GM19328 (cell line): ENCODE data around the gene FOXJ1.

Experiments
- ATAC-seq: cut with Tn5 transposase; IDR thresholded peaks from one replicate; pipeline ENCODE4 v1.9.1; 2021; ENCODE audit warnings: mild to moderate bottlenecking, moderate library complexity; ENCODE audit not compliant: unreplicated experiment

The FOXJ1 gene

GRCh38 chr17:76161619-76162266 lies 20.7 kb upstream of the FOXJ1 start:
- ATAC-seq, result no peak

DNA sequence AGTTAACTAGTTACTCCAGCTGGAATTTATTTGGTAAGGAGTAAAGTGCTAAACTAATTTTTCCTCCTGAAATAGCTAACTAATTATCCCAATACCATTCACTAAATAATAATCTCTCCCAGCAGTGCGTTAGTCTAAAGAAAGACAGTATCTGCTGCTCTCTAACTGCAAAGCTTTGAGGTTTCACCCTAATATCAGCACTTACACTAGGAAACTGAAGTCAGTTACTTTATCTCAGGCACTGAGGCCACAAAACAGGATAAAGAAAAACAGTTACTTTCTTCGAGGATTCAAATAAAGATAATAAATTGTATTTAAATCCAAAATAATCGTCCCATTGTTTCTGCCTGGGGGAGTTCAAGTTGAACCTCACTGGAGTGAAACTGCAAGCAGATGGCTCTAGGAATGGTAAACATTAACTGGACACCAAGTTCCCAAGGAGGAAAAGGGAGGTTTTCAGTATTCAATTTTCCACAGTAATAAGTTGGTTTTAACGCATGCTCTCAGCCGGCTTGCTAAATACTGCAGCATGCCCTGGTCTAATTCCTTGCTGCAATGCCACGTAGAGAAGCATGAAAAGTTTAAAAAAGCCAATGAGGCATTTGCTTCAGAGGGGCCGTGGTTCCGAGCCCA lies 20.0 kb upstream of the FOXJ1 start:
- no peak for ATAC-seq

DNA sequence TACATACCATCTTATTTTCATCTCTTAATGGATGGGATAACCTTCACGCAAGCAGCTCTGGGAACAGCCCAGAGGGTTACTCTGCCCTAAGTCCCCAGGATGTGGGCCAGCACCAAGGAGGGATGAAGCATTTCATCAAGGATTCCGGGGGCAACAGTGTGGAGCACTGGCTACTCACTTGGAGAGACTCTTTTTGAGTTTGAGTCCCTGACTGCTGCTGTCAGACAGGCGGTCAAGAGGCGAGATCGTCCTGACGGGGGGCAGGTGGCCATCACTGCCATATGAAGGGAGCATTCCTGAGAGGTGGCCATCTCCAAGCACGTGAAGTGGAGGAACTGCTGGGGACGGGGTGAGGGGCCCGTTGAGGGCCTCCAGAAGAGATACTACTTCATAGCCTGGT lies 18.1 kb upstream of the FOXJ1 start:
- ATAC-seq, result no peak

DNA sequence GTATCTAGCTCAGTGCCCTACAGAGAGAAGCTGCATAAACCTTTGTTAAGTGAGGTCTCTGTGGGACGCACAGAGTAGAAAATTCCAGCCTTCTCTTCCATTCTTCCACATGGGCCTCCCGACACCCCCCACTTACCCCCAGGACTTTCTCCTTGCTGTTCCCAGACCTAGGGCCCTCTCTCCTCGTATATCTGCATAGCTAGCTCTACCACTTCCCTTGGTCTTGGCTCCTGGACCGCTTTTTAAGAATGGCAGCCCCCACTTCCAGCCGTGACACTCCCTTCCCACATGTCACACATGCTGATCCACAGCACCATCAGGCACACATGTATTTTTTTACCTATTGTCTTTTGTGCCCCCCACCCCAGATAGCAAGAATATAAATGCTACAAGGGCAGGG lies 16.7 kb upstream of the FOXJ1 start:
- no peak for ATAC-seq

DNA sequence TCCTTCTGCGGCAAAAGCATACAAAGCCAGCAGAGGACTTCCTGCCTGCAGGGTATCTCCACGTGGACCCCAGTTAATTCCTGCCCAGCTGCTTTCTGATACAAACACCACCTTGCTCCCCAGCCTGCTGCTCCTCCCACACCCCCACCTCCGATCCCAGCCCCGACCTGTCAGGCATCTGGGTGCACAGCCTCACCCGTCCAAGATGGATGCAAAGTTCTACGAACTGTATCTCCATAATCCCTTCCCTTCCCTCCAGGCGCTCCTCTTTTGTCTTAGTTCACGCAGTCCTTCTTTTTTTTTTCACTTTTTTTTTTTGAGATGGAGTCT lies 15.6 kb upstream of the FOXJ1 start:
- ATAC-seq, result no peak

- no peak for ATAC-seq
These were observed 15.1 kb upstream of the FOXJ1 start for GRCh38 chr17:76155988-76156661.

- no peak for ATAC-seq
These were observed 14.1 kb upstream of the FOXJ1 start for GRCh38 chr17:76154936-76155845.

DNA sequence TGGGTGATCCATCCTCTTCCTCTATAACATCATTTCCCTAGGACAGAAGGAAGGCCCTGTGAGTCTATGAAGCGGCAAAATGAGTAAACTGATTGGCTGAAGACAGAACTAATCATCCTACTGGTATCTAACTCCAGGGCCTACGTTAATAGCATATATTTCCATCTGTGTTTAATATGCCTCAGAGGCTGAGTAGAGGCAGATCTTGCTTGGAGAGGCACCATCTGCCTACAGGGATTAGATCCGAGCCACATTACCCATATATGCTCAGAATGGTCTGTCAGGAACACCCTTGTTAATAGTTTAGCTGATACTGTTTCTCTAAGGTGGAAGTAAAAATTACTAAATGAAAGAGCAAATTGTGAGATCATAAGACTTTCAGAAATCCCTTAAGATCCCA lies 13.2 kb upstream of the FOXJ1 start:
- ATAC-seq, result no peak

DNA sequence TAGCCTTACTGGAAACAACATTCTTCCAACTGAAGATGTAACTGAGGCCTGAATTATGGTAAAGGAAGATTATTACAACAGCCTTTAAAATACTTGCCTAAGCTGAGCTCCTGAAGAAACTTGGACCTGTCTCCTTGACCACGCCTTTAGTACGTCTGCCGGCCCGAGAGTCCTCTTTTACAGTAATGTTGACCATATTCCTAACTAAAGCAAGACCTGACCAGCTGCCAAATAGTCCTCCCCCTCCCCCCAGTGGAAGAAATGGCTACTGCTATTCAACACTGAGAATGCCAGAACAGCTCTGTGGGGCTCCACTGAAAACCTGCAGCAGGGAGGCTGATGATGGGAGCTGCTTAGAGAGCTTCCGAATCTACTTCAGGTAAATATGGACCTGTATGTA lies 12.6 kb upstream of the FOXJ1 start:
- ATAC-seq, result no peak

- no peak for ATAC-seq
These were observed 12.2 kb upstream of the FOXJ1 start for GRCh38 chr17:76153202-76153601.

DNA sequence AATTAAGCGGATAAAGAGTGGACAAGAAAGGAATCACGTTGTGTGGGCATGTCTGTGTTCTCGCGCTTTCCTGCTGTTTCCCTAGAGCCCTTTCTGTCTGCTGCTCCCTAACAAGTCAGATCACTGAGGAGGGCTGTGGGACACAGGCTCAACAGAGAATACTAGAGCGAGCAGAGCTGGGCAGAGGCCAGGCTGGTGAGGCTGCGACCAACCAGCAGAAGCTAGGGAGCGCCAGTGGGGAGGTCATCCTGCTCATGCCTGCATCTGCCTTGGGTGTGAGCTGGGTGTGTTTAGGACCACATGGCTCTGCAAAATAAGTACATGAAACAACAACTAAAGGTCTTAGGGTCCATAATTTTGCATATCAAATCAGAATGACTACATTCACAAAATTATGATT lies 11.5 kb upstream of the FOXJ1 start:
- no peak for ATAC-seq

GRCh38 chr17:76151896-76152454 lies 10.9 kb upstream of the FOXJ1 start:
- no peak for ATAC-seq

DNA sequence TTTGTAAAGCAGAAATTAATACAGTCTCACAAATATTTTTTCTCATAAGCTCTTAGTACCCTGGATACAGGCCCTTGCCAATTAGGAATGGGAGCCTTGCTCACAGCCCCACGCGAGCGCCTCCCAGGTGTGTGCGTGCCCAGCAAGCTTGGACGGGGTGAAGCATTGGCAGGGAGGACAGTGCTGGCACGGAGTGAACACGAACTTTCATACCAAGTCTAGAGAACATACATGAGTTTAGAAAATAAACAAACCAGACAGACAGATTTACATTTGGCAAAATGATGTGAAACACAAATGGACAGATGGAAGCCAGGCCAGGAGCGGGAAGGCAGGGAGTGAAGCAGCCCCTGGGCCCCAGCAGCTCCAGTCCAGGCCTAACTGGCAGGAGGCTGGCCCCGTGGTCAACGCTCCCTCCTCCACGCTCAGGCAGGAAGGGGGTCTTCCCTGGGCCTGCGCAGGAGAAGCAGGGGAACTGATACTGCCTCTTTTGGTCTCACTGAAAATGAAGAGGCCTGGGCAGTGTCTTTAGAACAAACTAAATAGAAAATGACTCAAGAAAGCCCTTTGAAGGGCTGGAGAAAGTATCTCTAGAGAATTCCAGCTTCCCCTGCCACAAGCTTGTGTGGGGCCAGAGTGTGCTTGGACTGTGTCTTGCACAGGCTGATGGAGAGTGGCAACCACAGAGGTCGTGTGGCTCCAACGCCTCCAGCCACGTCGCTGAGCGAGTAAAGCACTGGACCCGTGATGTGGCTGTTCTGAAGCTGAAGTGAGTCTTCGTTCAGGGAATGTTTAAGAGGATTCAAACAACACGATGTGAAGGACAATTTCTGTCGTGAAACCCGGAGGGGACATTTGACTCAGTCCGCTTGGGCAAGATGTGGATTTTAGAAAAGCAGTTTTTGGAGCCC lies 9.9 kb upstream of the FOXJ1 start:
- no peak for ATAC-seq

- ATAC-seq, result no peak
These were observed 8.2 kb upstream of the FOXJ1 start for GRCh38 chr17:76149214-76149613.

DNA sequence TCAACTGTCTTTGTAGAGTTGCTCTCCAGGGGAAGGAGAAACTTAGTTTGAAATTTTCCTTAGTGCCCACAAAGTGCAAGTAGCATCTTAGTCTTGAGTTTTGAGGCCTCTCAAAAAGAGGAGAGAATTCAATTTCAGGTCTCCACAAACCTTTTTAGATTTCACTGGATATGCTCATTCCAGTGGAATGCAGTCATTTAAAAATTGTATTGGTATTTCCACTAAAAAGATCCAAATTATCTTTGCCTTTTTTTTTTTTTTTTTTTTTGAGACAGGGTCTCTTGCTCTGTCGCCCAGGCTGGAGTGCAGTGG lies 6.9 kb upstream of the FOXJ1 start:
- no peak for ATAC-seq

GRCh38 chr17:76147211-76148014 lies 6.4 kb upstream of the FOXJ1 start:
- ATAC-seq, result no peak

DNA sequence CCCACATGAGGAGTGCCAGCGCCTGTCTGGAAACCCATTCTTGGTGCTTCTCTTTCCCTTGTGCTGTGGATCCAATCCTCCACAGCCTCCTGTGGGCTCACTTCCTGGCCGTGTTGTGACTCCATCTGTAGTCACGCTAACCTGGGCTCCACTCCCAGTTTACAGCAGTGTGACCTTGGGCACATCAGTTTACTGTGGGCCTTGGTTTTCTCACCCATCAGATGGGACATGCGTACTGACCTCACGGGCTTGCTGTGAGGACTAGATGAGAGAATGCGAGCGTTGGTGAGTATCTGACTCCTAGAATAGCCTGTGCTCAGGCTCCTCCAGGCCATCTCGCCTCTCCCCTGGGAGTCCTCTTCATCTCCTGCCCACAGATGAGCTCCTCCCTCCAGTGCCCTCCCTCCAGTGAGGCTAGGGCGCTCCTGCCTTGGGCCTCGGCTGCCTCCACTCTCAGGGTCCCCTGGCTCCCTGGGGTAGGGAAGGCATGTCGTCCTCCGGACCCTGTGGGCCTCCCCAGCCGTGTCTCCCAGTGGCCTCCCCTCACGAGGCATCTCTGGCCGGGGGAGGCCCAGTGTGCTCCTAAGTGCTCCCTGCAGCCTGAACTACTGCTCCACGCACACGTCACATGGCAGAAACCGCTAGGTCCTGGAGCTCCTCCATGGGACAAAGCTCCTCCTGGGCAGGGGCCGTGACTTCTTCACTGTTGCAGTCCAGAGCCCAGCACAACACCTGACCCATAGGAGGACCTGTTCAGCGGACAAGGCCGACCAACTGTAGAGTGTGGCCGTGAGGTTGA lies 5.2 kb upstream of the FOXJ1 start:
- ATAC-seq, result no peak

- no peak for ATAC-seq
These were observed 4.4 kb upstream of the FOXJ1 start for GRCh38 chr17:76145231-76146052.
